Mammary epithelial cell (primary cell): ENCODE data around the gene OR2V1.

Source experiments
- CTCF ChIP-seq, 2 donors: IDR thresholded peaks in 1 of 2; conservative IDR thresholded peaks in 1 of 2; 2 replicates each; pipeline ENCODE4 v1.5.1; 2011 to 2012; ENCODE audit warnings: inconsistent platforms in 2 of 2, low read length in 2 of 2, mild to moderate bottlenecking in 2 of 2, control low read depth in 1 of 2, low read depth in 1 of 2; ENCODE audit not compliant: insufficient read depth in 1 of 2; ENCODE audit errors: extremely low read depth in 1 of 2
- EZH2 ChIP-seq: IDR thresholded peaks from 2 replicates; pipeline ENCODE4 v1.6.1; 2012; ENCODE audit warnings: low read length, inconsistent platforms, borderline replicate concordance

- TF ChIP-seq CTCF (conservative IDR thresholded peaks at IDR 0.05 in 1 of 2, IDR thresholded peaks at IDR 0.05 in 1 of 2; ENCODE audit: extremely low read depth in 1 of 2, insufficient read depth in 1 of 2, low read depth in 1 of 2, low read length in 2 of 2) = no peak
- TF ChIP-seq EZH2 = no peak
Observed at GRCh38 chr5:181081989-181082388, 49.0 kb downstream of the OR2V1 start.
